Ramos (cell line): ENCODE measurements around the gene RALGAPB.
"Not testable (repeated sequence)": the region's sequence is repeated elsewhere in the genome, so short reads cannot be mapped to it uniquely, and the experiment has no call there.

Experiments
- in situ Hi-C: fragments of 300-500 bp; cut with MboI; formaldehyde crosslinking; loops from one replicate; pipeline ENCODE4 v1.14.3; 2022; ENCODE audit warnings: low sequenced_read_pairs; ENCODE audit not compliant: unreplicated experiment

The RALGAPB gene

DNA sequence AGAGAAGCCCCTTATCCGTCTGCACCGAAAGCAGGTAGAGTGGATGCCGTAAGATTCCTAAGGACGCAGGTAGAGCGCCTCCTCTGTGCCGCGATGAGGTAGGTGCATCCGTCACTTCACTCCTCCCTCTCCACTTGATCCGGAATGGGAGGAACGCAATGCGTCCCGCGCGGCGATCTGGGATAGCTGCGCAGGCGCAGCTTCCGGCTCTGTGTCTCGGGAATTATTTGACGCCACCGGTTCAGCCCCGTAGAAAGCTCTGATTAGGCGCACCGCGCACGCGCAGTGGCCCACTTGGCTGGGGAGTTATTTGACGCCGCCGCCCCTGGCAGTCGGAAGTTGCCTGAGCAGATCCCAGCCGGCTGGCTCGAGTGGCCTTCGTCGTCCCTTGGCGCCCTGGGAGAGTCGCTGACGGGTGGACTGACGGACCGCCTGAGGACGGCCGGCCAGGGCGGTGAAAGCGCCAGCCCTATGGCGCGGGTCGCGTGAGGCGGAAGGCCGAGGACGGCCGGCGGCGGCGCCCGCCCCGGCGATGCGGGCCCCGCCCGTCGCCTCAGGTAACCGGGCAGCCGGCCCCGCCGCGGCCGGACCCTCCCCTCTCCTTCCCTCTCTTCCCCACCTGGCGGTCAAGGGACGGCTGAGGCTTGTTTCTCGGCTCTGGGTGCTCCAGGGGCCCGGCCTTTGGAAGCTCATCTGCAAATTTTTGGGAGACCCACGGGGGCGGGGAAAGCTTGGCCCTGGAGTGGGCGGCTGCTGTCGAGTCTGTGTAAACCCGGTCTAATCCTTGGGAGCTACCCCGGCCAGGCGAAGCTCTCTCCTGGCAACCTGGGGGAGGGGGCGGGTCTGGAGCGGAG lies at the start of gene RALGAPB:
Gene RALGAPB (plus strand): TSS at position 331 of the 854 bp plus-strand sequence. CDS start 15,590 bp downstream, outside the sequence.
- in situ Hi-C loops = no loop called here

- in situ Hi-C loops = no loop called here
Measured at GRCh38 chr20:38423541-38423940, 49.1 kb upstream of the RALGAPB start.

- in situ Hi-C loops = no loop called here
Measured at GRCh38 chr20:38424401-38424800, 48.2 kb upstream of the RALGAPB start.

- in situ Hi-C loops = no loop called here
Measured at GRCh38 chr20:38426006-38426897, 46.4 kb upstream of the RALGAPB start.

- in situ Hi-C loops = no loop called here
Measured at GRCh38 chr20:38427655-38428023, 45.0 kb upstream of the RALGAPB start.

DNA sequence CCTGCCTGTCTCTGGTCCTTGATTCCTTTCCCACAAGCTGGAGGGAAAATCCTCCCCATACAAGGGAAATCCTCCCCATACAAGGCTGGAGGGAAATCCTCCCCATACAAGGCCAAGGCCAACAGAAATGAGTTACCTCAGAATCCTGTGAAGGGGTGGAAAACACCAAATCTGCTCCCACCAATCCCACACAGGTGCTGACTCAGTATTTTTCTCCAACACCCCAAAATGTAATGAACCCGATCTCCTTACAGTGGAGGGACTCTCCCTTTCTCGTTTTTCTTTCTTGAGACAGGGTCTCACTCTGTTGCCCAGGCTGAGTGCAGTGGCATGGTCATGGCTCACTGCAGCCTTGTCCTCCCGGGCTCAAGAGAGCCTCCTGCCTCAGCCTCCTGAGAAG lies 43.8 kb upstream of the RALGAPB start:
- in situ Hi-C loops = no loop called here

- in situ Hi-C loops = no loop called here
Measured at GRCh38 chr20:38429301-38429700, 43.3 kb upstream of the RALGAPB start.

GRCh38 chr20:38430679-38431325 lies 41.8 kb upstream of the RALGAPB start:
- in situ Hi-C loops = no loop called here

GRCh38 chr20:38432292-38432691 lies 40.4 kb upstream of the RALGAPB start:
- in situ Hi-C loops = no loop called here

DNA sequence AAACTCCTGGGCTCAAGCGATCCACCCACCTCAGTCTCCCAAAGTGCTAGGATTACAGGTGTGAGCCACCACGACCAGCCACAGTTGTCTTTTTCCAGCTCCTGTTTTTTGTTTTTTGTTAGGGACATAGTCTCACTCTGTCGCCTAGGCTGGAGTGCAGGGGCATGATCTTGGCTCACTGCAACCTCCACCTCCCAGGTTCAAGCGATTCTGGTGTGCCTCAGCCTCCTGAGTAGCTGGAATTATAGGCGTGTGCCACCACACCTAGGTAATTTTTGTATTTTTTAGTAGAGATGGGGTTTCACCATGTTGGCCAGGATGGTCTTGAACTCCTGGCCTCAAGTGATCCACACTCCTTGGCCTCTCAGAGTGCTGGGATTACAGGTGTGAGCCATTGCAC lies 39.8 kb upstream of the RALGAPB start:
- in situ Hi-C loops = not testable (repeated sequence)

- in situ Hi-C loops = no loop called here
Measured at GRCh38 chr20:38433304-38433972, 39.2 kb upstream of the RALGAPB start.

GRCh38 chr20:38434301-38434741 lies 38.3 kb upstream of the RALGAPB start:
- in situ Hi-C loops = no loop called here

GRCh38 chr20:38434770-38435554 lies 37.7 kb upstream of the RALGAPB start, which contains the start of gene SNHG17:
SNHG17 (minus strand) TSS chr20:38435328.
- in situ Hi-C loops = no loop called here

DNA sequence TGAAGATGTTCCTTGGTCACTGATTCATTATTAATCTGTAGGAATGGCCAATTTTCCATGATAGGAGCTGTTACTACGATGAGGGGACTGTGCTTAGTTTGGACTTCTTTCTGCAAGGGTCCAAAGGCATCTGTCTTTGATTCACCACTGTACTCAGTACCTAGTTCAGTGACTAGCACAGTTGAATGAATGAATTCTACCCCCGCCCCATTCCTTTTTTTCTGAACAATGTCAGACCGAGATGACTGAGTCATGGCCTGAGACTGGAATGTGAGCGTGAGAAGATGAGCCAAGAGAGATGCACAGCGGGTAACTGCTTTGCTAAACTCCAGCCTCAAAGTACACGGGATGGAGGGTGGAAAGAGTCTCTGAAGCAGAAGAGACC lies 37.1 kb upstream of the RALGAPB start:
- in situ Hi-C loops = no loop called here

DNA sequence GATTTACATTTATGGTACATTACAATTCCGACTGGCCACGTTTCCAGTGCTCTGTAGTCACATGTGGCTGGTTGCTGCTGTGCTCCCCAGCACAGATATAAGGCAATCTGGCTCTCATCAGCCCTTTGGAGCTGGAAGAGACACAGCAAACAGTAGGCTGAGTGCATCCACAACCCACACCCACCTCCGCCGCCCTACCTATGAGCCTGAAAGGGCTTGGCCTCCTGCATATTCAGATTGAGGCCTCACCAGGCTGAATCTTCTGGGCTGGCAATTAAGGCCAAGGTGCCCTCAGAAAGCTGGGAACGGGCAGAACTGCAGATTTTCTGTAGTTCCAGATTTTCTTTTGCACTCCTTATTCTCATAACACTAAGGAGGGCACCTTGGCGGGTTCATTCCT lies 34.8 kb upstream of the RALGAPB start:
- in situ Hi-C loops = no loop called here

DNA sequence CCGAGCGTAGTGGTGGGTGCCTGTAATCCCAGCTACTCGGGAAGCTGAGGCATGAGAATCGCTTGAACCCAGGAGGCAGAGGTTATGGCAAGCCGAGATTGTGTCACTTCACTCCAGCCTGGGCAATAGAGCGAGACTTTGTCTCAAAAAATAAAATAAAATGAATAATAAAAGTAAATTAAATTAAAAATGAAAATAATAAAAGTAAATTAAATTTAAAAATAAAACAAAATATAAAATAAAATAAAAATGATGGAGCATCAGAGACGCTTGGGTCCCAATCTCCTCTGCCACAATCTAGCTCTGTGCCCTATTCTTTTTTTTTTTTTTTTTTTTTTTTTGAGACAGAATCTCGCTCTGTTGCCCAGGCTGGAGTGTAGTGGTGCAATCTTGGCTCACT lies 31.5 kb upstream of the RALGAPB start:
- in situ Hi-C loops = not testable (repeated sequence)

- in situ Hi-C loops = no loop called here
Measured at GRCh38 chr20:38441916-38442315, 30.7 kb upstream of the RALGAPB start.

- in situ Hi-C loops = no loop called here
Measured at GRCh38 chr20:38445381-38445796, 27.3 kb upstream of the RALGAPB start.

DNA sequence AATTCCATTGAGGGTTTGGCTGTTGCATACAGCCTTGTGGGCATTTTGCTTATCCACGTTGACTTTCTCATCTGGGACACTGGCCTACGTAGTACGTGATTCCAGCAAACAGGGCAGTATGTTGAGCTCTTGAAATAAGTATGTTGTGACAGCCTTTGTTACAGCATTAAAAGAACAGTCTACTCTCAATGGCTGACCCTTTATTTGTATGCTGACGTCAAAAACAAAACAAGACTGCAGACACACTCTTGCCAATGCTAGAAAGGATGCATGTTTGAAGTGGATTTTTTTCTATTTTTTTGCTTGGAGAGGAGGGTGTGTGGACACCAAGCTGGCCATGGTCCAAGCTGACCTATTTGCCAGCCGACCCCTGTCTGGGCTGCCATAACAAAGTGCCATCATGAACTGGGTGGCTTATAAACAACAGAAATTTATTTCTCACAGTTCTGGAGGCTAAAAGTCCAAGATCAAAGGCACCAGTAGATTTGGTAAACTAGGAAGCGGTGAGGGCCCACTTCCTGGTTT lies 26.7 kb upstream of the RALGAPB start:
- in situ Hi-C loops = no loop called here
